GM12874 (cell line): Measurements from ENCODE around the gene PREX1.

ENCODE experiments used
- TF ChIP-seq, protein P1 (sequence below): IDR thresholded peaks from 2 replicates; pipeline ENCODE4 v1.5.1; 2011; ENCODE audit warnings: low read depth, mild to moderate bottlenecking, control low read depth, low read length, moderate library complexity; ENCODE audit not compliant: insufficient read depth

The PREX1 gene

DNA sequence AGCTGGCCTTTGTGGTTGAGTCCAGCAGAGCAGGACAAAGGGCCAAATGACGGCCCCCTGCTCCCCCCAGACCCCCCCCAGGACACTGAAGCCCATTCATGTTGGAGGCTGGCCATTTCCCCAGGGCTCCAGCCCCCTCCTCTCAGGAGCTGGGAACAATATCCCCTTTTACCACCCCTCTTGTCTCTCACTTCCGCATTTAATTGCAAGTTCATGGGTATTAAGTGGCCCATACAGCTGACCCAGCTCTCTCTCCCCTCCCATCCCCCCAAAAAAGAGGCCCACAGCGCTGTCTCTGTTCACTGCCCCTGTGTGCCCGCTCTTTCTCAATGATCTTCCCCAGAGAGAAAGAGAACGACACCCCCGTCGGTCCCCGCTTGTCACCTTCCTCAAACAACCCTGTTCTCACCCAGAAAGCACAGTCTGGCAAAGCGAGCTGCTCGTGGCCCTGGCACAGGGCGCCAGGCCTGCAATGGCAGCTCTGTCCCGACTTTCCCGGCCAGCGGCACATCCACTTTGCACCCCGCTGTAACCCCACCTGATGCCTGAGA is 30.4 kb downstream of the PREX1 start:
- TF ChIP-seq, protein P1, sequence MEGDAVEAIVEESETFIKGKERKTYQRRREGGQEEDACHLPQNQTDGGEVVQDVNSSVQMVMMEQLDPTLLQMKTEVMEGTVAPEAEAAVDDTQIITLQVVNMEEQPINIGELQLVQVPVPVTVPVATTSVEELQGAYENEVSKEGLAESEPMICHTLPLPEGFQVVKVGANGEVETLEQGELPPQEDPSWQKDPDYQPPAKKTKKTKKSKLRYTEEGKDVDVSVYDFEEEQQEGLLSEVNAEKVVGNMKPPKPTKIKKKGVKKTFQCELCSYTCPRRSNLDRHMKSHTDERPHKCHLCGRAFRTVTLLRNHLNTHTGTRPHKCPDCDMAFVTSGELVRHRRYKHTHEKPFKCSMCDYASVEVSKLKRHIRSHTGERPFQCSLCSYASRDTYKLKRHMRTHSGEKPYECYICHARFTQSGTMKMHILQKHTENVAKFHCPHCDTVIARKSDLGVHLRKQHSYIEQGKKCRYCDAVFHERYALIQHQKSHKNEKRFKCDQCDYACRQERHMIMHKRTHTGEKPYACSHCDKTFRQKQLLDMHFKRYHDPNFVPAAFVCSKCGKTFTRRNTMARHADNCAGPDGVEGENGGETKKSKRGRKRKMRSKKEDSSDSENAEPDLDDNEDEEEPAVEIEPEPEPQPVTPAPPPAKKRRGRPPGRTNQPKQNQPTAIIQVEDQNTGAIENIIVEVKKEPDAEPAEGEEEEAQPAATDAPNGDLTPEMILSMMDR = no peak

GRCh38 chr20:48795732-48796131 is 32.1 kb downstream of the PREX1 start:
- TF ChIP-seq, protein P1 = no peak

DNA sequence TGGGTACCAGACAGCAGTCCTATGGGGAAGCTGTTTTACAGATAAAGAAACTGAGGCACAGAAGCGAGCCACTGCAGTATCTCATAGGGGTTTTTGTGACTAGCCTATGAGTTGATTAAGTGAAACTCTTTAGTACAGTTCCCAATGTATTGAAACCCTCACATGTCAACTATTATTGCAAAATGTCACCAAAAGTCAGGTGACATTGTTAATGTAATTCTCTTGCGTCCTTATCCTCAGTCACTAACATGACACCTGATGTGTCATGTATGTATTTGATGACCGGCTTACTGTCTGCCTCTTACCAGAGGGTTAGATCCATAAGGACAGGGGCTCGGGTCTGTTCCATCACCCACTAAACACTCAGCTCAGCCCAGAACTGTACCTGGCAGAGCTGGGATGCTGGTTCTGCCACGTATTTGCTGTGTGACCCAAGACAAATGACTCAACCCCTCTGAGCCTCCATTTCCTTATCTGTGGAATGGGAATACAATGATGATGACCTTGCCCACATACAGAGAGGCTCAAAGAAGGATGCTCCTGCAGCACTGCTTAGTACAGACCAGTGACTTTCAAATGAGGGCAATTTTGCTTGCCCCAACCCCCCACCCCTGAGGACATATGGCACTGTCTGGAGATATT is 32.9 kb downstream of the PREX1 start:
- TF ChIP-seq, protein P1 = no peak

- TF ChIP-seq, protein P1 = no peak
Observed at GRCh38 chr20:48794360-48794759, 33.4 kb downstream of the PREX1 start.

GRCh38 chr20:48793776-48794175 is 34.0 kb downstream of the PREX1 start:
- TF ChIP-seq, protein P1 = no peak

- TF ChIP-seq, protein P1 = no peak
Observed at GRCh38 chr20:48791666-48792071, 36.1 kb downstream of the PREX1 start.

- TF ChIP-seq, protein P1 = no peak
Observed at GRCh38 chr20:48791014-48791413, 36.8 kb downstream of the PREX1 start.
